Epithelial cell of esophagus (primary cell): ENCODE results near the gene SLITRK5.

Experiments
- DNase-seq: peaks from one replicate; pipeline ENCODE4 v3.0.0; 2010; ENCODE audit warnings: low read depth
- H3K4me3 ChIP-seq: 2 replicates; pipeline ENCODE4 v1.5.1; 2011; ENCODE audit warnings: mild to moderate bottlenecking, low read length, control low read depth
- CTCF ChIP-seq: IDR thresholded peaks from 2 replicates; pipeline ENCODE4 v1.5.1; 2011; ENCODE audit warnings: low read depth, mild to moderate bottlenecking, low read length, control low read depth, inconsistent platforms; ENCODE audit not compliant: insufficient read depth; ENCODE audit errors: missing control alignments

Gene SLITRK5

GRCh38 chr13:87669379-87669978 is 1.7 kb upstream of the SLITRK5 start:
- TF ChIP-seq CTCF = peak; percentile 78
- DNase-seq = peak; percentile 65
- H3K4me3 ChIP-seq = no peak overlapping the region

- no peak for DNase-seq
- peak overlapping the region; percentile 48 for H3K4me3 ChIP-seq
- no peak for TF ChIP-seq CTCF
Measured at GRCh38 chr13:87671753-87672605, 808 bp downstream of the SLITRK5 start.

GRCh38 chr13:87674247-87674738 is 3.1 kb downstream of the SLITRK5 start:
- DNase-seq = no peak
- TF ChIP-seq CTCF = no peak
- H3K4me3 ChIP-seq = peak overlapping the region; percentile 48

GRCh38 chr13:87675851-87676250 is 4.7 kb downstream of the SLITRK5 start:
- no peak overlapping the region for H3K4me3 ChIP-seq
- TF ChIP-seq CTCF = no peak
- DNase-seq = no peak

GRCh38 chr13:87676254-87677042 is 5.3 kb downstream of the SLITRK5 start:
- H3K4me3 ChIP-seq = no peak overlapping the region
- DNase-seq = no peak
- TF ChIP-seq CTCF = no peak

GRCh38 chr13:87677043-87677495 is 5.9 kb downstream of the SLITRK5 start:
- DNase-seq = no peak
- peak overlapping the region; percentile 48 for H3K4me3 ChIP-seq
- TF ChIP-seq CTCF = no peak
